Stimulated activated memory B cell treated with anti-CD40 and anti-IgM and Interleukin-4, amounts not matched to agents 10 μg/mL and 1 μg/mL and 100 μg/mL, for 72 hours (primary cell): ENCODE data around the gene SLC44A4.

Experiments used
- ATAC-seq: fragments of 150-1000 bp; cut with Tn5 transposase; 2 replicates; pipeline ENCODE4 v1.10.0; 2021
- H3K27ac Mint-ChIP-seq: one replicate; pipeline ENCODE4 v1.8.0; 2022; ENCODE audit warnings: mild to moderate bottlenecking, mixed read lengths
- H3K27me3 Mint-ChIP-seq: one replicate; pipeline ENCODE4 v1.8.0; 2022; ENCODE audit warnings: mixed read lengths
- H3K36me3 Mint-ChIP-seq: one replicate; pipeline ENCODE4 v1.8.0; 2022; ENCODE audit warnings: mixed read lengths
- H3K4me1 Mint-ChIP-seq: one replicate; pipeline ENCODE4 v1.8.0; 2022; ENCODE audit warnings: mixed read lengths
- H3K4me3 Mint-ChIP-seq: one replicate; pipeline ENCODE4 v1.8.0; 2022; ENCODE audit warnings: mild to moderate bottlenecking, moderate library complexity, mixed read lengths
- H3K9me3 Mint-ChIP-seq: one replicate; pipeline ENCODE4 v1.8.0; 2022; ENCODE audit warnings: mixed read lengths

SLC44A4 gene

DNA sequence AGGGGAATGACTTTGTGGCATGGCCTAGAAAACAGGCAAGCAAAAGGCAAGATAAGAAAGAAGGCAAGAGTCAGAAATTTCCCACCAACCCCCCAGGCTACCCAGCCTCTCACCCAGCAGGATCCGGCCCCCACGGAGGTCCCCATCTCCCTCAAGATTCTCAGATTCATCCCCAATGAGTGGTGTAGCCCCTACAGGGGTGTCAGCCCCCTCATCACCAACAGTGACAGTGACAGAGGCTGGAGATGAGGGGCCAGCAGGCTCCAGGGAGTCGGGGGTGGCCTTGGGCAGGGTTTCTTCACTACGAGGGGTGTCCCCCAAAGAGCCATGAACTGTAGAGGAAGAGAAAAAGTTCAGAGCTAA is 17.7 kb upstream of the SLC44A4 start:
- peak overlapping the region; percentile 88 for H3K4me3 Mint-ChIP-seq
- no peaks in the 10 kb centered on the region for H3K9me3 Mint-ChIP-seq
- H3K27ac Mint-ChIP-seq: peak overlapping the region; percentile 81
- no peaks in the 10 kb centered on the region for H3K27me3 Mint-ChIP-seq
- peaks cover 31% of the 10 kb centered on the region for H3K36me3 Mint-ChIP-seq
- H3K4me1 Mint-ChIP-seq: peaks cover 35% of the 10 kb centered on the region
- no peak for ATAC-seq

DNA sequence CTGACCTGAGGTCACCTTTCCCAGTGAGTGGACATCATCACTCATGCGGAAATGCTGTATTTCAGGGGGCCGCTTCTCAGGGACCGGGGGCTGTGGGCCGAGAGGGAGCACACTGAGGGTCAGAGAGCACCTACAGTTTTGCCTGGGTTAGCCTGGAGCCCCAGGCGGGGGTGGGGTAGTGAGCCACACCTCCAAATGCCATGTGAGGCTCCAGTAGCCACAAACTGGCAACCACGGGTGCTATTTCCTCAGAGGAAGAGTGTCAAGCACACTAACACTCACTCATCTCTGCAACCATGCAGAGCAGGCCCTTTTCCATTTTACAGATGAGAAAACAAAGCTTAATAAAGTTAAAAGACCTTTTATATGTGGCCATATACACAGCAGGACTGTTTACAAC is 14.0 kb upstream of the SLC44A4 start:
- Mint-ChIP-seq H3K36me3 (peaks cover 63% of the 10 kb centered on the region), H3K9me3 (no peaks in the 10 kb centered on the region), H3K27ac (peak overlapping the region; percentile 22), H3K4me3 (no peak overlapping the region), H3K27me3 (no peaks in the 10 kb centered on the region), H3K4me1 (peaks cover 22% of the 10 kb centered on the region)
- ATAC-seq: no peak

DNA sequence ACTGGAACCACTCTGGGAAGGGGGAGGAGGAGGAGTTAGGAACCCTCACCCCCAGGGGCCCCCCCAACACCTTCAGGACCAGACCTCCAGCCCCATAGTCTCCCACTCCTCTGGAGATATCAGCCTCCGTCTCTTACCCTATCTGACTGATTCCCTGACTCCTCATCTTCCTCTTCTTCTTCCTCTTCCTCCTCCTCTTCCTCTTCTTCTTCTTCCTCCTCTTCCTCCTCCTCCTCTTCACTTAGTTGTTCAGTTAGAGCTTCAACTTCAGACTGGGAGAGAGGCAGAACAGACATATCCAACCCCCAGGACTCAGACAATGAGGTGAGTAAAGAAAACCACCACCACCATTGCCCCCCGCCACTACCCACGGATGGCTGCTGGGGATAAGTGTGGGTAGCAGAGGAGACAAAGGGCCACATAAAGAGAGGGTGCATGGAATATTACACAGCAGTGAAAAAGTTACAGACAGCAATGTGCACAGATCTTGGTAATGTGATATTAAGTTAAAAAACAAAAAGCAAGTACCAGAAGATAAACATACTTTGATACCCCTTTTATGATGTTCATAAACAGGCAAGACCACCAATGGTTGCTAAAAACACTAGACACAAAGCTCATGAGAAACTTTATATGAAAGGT is 10.7 kb upstream of the SLC44A4 start:
- Mint-ChIP-seq H3K4me3 (no peak overlapping the region), H3K4me1 (peaks cover 6% of the 10 kb centered on the region), H3K27me3 (no peaks in the 10 kb centered on the region), H3K36me3 (peaks cover 80% of the 10 kb centered on the region), H3K9me3 (no peaks in the 10 kb centered on the region), H3K27ac (no peak overlapping the region)
- ATAC-seq: no peak

DNA sequence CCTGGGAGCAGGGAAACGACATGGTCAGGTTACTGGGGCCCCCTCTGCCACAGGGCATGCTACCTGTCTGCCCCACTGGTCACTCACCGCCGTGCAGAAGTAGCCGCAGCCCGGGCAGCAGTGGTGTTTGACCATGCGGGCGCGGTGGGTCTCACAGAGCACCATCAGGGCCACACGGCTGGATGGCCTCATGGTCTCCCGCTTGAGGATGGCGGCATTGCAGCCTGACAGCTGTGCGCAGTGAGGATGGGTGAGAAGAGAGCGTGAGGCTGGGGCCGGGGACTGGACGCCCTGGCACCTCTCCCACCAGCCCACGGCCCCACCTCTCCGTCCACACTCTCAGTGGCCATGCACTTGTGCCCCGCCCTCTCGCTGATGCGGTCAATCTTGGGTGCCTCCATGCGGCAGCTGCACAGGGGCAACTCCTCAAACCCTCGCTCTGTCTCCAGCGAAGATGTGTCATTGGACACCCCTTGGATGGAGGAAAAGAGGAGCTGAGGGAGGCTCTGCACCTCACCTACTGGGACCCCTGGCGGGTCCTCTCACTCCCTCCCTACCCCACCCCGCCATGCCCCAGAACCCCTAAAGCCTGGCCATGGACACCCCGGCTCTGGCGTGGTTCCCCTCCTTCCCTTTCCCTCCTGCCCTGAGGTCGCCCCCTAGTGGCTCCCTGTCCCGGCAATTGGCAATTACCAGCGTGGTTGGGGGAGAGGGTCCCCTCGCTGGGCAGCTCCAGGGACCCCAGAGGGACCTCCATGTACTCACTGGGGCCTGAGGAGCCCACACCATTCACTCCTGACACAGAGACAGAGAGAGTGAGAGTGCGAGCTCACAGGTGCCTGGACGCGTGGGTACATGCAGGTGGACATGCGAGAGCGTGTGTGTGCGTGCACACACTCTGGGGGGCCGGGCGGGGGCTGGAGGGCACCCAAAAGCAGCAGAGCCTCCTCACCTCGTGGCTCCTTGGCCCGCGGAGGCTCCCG is 9.8 kb upstream of the SLC44A4 start:
- peaks cover 6% of the 10 kb centered on the region for H3K4me1 Mint-ChIP-seq
- no peak overlapping the region for H3K4me3 Mint-ChIP-seq
- no peaks in the 10 kb centered on the region for H3K27me3 Mint-ChIP-seq
- H3K9me3 Mint-ChIP-seq: no peaks in the 10 kb centered on the region
- no peak for ATAC-seq
- H3K27ac Mint-ChIP-seq: no peak overlapping the region
- H3K36me3 Mint-ChIP-seq: peaks cover 86% of the 10 kb centered on the region

DNA sequence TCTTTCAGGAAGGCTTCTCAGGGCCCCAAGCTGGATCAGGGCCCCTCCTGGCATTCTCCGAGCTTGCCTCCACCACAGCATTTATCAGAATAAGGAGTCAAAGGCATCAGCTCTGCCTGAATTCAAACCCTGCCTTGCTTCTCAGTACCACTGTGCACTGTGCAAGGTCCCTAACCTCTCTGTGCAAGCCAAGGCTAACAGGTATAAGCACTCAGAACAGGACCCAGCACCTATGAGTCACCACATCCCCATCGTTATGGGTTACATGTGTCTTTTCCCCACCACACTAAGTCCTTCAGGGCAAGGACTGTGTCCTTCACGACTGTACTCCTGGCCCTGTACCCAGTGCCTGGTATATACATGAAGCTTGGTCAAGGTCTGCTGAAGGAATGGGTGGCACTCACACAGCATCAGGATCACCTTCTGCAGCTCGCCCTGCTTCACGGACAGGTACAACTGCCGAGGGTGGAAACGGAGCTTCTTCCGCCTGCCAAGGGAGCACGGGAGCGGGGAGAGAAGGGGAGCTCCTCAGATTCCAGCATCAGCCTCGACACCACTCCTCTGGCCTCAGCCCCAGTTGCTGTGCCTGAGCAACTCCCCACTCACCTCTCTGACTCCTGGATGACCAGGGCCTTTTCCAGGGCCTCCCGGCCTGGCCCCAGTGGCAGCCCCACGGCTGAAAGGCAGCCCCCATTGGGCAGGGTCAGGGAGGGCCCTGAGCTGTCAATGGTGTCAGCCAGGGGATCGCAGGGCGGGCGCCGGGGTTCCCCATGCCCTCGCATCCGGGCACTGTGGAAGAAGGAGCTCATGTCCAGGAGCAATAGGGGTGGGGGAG is 8.6 kb upstream of the SLC44A4 start:
- H3K4me3 Mint-ChIP-seq: no peak overlapping the region
- peaks cover 6% of the 10 kb centered on the region for H3K4me1 Mint-ChIP-seq
- no peak overlapping the region for H3K27ac Mint-ChIP-seq
- no peaks in the 10 kb centered on the region for H3K27me3 Mint-ChIP-seq
- no peak for ATAC-seq
- H3K9me3 Mint-ChIP-seq: no peaks in the 10 kb centered on the region
- peaks cover 87% of the 10 kb centered on the region for H3K36me3 Mint-ChIP-seq

DNA sequence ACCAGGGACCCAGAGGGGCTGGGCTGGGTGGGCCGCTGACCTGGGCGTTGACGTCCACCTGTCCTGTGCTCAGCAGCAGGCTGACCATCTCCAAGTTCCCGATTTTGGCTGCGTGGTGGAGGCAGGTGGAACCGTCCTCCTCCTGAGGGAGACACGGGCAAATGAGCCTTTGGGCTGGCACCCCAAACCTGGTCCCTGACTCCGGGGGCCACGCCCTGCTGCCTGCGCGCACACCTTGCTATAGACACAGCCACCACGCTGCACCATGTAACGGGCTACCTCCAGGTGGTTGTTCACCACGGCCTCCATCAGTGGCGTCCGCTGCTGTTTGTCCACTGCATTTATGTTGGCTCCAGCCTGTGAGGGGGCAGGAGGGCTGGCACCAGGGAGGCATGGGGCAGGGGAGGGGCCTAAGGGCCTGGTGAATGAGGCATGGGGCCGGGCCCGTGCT is 7.8 kb upstream of the SLC44A4 start:
- Mint-ChIP-seq H3K4me1 (peaks cover 6% of the 10 kb centered on the region), H3K27ac (no peak overlapping the region), H3K4me3 (no peak overlapping the region), H3K9me3 (no peaks in the 10 kb centered on the region), H3K27me3 (no peaks in the 10 kb centered on the region), H3K36me3 (peaks cover 87% of the 10 kb centered on the region)
- no peak for ATAC-seq

DNA sequence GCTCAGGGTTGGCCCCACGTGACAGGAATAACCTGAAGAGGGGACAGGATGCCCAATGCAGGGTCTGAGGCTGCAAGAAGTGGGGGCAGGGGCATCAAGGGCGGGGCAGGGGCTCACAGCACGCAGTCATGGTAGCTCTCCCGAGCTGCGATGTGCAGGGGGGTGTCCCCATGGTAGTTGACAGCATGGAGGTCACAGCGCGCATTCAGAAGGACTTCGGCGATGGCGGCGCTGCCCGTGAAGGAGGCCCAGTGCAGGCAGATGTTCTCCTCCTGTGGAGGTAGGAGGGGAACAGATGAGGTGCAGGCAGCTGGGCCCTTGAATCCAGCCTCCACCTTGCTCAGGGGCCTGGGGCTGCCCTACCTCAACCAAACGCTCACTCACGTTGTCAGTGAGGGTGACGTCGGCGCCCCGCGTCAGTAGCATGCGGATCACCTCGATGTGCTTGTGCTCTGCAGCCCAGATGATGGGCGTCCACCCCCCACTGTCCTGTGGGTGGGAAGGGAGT is 5.8 kb upstream of the SLC44A4 start:
- Mint-ChIP-seq H3K9me3 (no peaks in the 10 kb centered on the region), H3K4me3 (no peak overlapping the region), H3K4me1 (peaks cover 5% of the 10 kb centered on the region), H3K36me3 (peaks cover 87% of the 10 kb centered on the region), H3K27ac (no peak overlapping the region), H3K27me3 (no peaks in the 10 kb centered on the region)
- no peak for ATAC-seq

DNA sequence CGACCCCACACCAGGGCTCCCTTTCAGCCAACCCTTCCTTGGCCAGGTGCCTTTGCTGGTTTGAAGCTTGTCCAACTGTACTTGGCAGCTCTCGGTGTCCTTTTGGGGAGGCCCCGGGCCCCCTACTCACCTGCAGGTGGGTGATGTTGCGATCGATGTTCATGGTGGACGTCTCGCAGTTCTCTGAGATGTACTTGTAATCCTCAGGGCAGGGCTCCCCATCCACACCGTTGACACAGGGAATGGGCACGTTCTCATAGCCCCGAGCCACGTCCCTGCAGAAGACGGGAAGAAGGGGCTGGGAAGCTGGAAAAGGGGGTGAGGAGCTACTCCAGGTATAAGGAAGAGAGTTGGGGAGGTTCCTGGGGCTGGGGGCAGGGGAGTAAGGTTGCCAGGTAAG is 4.9 kb upstream of the SLC44A4 start:
- Mint-ChIP-seq H3K27me3 (no peaks in the 10 kb centered on the region), H3K9me3 (no peaks in the 10 kb centered on the region), H3K4me3 (no peak overlapping the region), H3K36me3 (peaks cover 84% of the 10 kb centered on the region), H3K27ac (no peak overlapping the region), H3K4me1 (no peaks in the 10 kb centered on the region)
- ATAC-seq: no peak

DNA sequence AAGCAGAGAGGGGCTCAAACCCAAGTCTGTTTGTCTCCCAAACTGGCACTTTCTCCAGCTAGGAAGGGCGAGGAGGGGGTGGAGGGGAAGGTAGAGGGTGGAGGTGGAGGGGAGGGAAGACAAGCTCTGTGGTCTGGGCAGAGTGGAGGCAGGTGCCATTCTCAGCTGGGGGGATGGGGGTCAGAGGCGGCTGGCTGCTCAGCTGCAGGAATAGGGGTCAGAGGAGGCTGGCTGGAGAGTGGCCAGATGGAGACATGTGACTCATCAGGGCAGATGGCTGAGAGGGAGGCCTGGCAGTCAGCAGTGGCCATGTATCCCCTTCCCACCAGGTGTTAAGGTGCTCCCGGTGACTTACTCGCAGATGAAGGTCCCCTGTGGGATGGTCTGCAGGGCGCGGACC is 3.5 kb upstream of the SLC44A4 start:
- H3K4me3 Mint-ChIP-seq: no peak overlapping the region
- H3K36me3 Mint-ChIP-seq: peaks cover 74% of the 10 kb centered on the region
- no peaks in the 10 kb centered on the region for H3K9me3 Mint-ChIP-seq
- H3K27ac Mint-ChIP-seq: no peak overlapping the region
- no peaks in the 10 kb centered on the region for H3K4me1 Mint-ChIP-seq
- H3K27me3 Mint-ChIP-seq: no peaks in the 10 kb centered on the region
- no peak for ATAC-seq

DNA sequence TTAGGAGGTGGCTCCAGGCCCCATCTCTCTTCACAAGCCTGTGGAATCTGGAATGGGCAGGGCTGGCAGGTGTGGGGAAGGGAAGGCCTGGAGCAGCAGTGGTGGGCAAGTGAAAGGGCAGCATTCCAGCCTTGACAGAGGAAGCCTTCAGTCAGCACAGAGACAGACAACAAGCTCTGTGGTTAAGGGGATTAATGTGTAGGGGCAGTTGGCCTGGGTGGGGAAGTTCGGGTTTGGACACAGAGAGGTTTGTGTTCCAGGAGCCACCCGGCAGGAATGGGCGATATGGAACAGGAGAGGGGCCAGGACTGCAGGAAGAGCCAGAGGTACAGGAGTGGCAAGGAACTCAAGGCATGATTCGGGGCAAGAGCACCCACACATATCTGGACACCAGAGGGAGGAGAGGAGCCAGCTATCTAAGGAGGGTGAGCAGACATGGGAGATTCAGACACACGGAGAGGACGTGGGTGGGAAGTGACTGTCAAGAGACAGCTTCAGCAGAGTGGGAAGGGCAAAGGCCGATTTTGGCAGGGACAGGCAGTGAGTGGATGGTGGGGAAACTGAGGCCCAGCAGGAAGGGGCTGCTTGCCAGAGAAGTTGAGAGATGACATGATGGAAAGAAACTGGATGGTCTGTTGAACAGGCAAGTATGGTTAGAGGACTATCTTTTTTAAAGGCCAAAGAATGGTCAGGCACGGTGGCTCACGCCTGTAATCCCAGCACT is 2.5 kb upstream of the SLC44A4 start:
- Mint-ChIP-seq H3K9me3 (no peaks in the 10 kb centered on the region), H3K27me3 (no peaks in the 10 kb centered on the region), H3K36me3 (peaks cover 64% of the 10 kb centered on the region), H3K27ac (no peak overlapping the region), H3K4me1 (no peaks in the 10 kb centered on the region), H3K4me3 (no peak overlapping the region)
- ATAC-seq: no peak

DNA sequence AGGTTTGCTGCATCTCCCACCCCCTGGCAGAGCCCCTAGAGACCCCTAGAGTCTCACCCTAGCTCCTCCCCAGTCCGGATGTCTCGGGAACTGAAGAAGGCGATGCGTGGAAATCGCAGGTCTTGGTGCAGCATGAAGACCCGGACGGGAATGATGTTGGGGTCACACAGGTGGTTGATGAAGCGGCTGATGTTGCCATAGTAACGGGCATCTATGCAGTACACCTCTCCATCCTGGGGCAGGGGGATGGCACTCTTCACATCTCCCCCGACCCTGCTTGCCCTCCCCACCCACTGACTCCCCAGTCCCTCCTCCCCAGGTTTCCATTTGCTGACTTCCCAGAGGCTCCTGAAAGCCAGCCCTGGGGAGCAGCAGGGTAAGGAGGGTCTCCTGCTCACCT is 1.8 kb upstream of the SLC44A4 start:
- H3K27me3 Mint-ChIP-seq: no peaks in the 10 kb centered on the region
- no peaks in the 10 kb centered on the region for H3K9me3 Mint-ChIP-seq
- no peak overlapping the region for H3K27ac Mint-ChIP-seq
- H3K36me3 Mint-ChIP-seq: peaks cover 60% of the 10 kb centered on the region
- ATAC-seq: no peak
- H3K4me1 Mint-ChIP-seq: no peaks in the 10 kb centered on the region
- H3K4me3 Mint-ChIP-seq: no peak overlapping the region

DNA sequence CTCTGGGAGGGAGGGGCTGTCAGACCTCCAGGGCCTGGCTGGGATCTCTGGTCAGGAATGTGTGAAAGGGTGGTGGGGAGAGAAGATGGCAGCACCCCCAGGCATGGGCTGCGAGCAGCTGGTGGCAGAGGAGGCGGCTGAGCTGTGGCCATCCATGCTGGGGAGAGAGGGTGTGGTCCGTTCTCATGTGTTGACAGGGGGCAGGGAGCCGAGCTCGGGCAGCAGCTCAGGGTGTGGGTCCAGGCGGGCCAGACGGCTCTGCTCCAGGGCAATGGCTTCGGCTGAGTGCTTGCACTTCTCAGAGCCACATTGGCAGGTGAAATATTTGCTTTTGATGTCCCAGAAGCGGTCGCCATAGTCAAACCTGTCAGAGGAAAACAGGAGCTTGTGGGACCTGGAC is 1.1 kb upstream of the SLC44A4 start:
- no peaks in the 10 kb centered on the region for H3K9me3 Mint-ChIP-seq
- peaks cover 54% of the 10 kb centered on the region for H3K36me3 Mint-ChIP-seq
- no peaks in the 10 kb centered on the region for H3K4me1 Mint-ChIP-seq
- ATAC-seq: no peak
- no peaks in the 10 kb centered on the region for H3K27me3 Mint-ChIP-seq
- H3K27ac Mint-ChIP-seq: no peak overlapping the region
- no peak overlapping the region for H3K4me3 Mint-ChIP-seq

DNA sequence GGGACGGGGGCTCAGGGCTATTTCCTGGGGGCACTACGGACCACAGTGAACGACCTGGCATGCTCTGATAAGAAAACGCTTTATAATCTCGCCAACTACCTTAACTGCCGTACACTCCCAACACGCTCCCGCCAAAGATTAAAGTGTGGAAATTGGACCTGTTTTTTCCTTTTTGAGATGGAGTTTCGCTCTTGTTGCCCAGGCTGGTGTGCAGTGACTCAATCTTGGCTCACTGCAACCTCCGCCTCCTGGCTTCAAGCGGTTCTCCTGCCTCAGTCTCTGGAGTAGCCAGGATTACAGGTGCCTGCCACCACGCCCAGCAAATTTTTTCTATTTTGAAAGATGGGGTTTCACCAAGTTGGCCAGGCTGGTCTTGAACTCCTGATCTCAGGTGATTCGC is 346 bp upstream of the SLC44A4 start:
- Mint-ChIP-seq H3K27me3 (no peaks in the 10 kb centered on the region), H3K4me1 (no peaks in the 10 kb centered on the region), H3K36me3 (peaks cover 51% of the 10 kb centered on the region), H3K27ac (no peak overlapping the region), H3K4me3 (no peak overlapping the region), H3K9me3 (no peaks in the 10 kb centered on the region)
- no peak for ATAC-seq

DNA sequence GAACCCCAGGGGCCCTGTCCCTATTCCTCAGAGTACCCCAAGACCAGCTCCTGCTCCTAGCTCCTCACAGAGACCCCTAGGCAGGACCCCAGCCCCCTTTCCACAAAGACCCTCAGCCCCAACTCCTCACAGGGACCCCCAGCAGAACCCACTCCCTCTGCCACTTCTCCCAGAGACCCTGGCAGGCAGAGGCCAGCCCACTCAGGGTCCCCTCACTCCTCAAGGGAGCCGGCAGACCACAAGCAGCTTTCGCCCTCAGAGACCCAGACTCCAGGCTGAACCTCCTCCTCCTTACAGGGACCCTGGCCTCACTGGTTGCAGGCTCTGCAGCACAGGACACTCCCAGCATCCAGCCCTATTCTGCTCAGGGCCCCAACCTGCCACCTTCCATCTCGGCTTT is 575 bp downstream of the SLC44A4 start:
- H3K27ac Mint-ChIP-seq: no peak overlapping the region
- no peaks in the 10 kb centered on the region for H3K27me3 Mint-ChIP-seq
- no peak overlapping the region for H3K4me3 Mint-ChIP-seq
- H3K36me3 Mint-ChIP-seq: peaks cover 42% of the 10 kb centered on the region
- no peaks in the 10 kb centered on the region for H3K4me1 Mint-ChIP-seq
- no peaks in the 10 kb centered on the region for H3K9me3 Mint-ChIP-seq
- no peak for ATAC-seq
